Measurements from ENCODE around the gene GPR27. TPM values are rescaled to one million over a fixed set of nuclear protein-coding genes. Genes with fewer than 3 reads are reported as not detected.

The GPR27 gene
- total and polyA plus RNA-seq, 2 of the 8 experiments (the other 6 are each of a cell fraction or from before 2014, with no cell fraction given), result 11.3 to 12.5 TPM

DNA sequence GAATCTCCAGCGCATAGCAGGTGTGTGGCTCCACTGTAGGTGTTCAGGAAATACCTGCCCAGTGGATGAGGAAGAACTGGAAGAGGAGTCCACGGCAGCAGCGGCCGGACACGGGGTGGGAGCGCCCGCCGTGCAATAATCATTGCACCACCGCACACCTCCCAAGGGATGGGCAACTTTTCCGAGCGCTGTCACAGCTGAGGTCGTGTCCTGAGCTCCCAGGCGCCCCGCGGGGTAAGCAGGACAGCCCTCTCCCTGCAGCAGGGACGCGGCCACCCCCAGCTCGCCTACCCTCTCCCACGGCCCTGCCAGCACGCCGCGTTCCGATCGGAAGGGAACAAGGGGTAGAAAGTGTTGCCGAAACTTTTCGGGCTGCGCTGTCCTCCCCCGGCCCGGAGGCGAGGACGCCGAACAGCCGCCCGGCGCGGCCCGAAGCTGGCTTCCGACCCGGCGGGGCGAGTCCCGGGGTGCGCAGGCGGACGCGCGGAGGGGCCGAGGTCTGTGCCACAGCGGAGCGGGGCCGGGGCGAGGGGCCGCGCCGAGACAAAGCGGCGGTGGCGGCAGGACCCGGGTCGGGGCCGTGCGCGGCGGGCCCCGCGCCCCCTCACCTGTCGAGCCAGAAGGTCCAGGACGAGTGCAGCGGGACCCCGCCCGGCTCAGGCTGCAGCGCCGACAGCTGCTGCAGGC, 28.9 kb upstream of the GPR27 start (continued):
- TF ChIP-seq CEBPB (IDR thresholded peaks at IDR 0.05; ENCODE audit: low read depth, low read length) (no peak), HDAC2 (IDR thresholded peaks at IDR 0.05; ENCODE audit: borderline replicate concordance in 1 of 2, low read depth in 2 of 2, low read length in 2 of 2) (0 out of 4 replicates have a peak, but pooled peaks of 1 of the 2 experiments have one; percentile 45), SIN3A (conservative IDR thresholded peaks at IDR 0.05 in 1 of 2, IDR thresholded peaks at IDR 0.05 in 1 of 2; ENCODE audit: low read depth in 1 of 2, low read length in 2 of 2) (0 out of 4 replicates have a peak, but pooled peaks of 1 of the 2 experiments have one; percentile 43), RNF2 (IDR thresholded peaks at IDR 0.05; ENCODE audit: borderline replicate concordance, low read depth, low read length, missing control alignments, poor library complexity, severe bottlenecking) (no peak), RBBP5 (IDR thresholded peaks at IDR 0.05; ENCODE audit: borderline replicate concordance, low read depth, low read length) (0 out of 2 replicates have a peak, but pooled peaks have one; percentile 60), PHF8 (conservative IDR thresholded peaks at IDR 0.05; ENCODE audit: low read depth, low read length) (no peak), TCF12 (IDR thresholded peaks at IDR 0.05; ENCODE audit: low read depth, low read length) (no peak), TAF1 (IDR thresholded peaks at IDR 0.05; ENCODE audit: low read depth, low read length) (0 out of 2 replicates have a peak, but pooled peaks have one; percentile 28), TEAD4 (IDR thresholded peaks at IDR 0.05; ENCODE audit: low read depth, low read length) (no peak), NANOG (IDR thresholded peaks at IDR 0.05; ENCODE audit: insufficient read depth, low read depth, low read length, poor library complexity, severe bottlenecking) (no peak)
- TF ChIP-seq, protein P1, sequence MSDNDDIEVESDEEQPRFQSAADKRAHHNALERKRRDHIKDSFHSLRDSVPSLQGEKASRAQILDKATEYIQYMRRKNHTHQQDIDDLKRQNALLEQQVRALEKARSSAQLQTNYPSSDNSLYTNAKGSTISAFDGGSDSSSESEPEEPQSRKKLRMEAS (IDR thresholded peaks at IDR 0.05), result peak; percentile 37; the same call in 1 of the 2 replicates

Measured in H1 (cell line).